Measurements from ENCODE around the gene ANKRD16.
"Not testable (repeated sequence)": the region's sequence is repeated elsewhere in the genome, so short reads cannot be mapped to it uniquely, and the experiment has no call there.

ANKRD16 gene

GRCh38 chr10:5902511-5903274 is 13.0 kb upstream of the ANKRD16 start:
- no peak for DNase-seq

DNA sequence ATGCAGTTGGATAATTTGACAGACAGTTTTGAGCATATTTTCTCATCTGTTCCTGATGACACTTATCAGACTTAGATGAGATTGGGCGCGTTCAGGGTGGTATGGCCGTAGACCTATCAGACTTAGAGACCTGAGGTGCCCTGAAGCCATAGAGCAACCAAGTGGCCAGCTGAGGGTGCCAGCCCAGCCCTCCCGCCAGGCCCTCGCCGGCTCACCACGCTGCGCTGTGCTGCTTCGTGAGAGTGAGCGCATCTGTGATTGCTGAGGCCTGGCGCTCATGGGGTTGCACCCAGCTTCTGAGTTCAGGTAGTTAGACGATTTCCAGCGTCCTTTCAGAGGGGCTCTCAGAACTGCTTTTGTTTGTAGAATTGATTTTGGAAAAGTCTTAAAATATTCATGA is 10.6 kb upstream of the ANKRD16 start:
- DNase-seq = no peak

DNA sequence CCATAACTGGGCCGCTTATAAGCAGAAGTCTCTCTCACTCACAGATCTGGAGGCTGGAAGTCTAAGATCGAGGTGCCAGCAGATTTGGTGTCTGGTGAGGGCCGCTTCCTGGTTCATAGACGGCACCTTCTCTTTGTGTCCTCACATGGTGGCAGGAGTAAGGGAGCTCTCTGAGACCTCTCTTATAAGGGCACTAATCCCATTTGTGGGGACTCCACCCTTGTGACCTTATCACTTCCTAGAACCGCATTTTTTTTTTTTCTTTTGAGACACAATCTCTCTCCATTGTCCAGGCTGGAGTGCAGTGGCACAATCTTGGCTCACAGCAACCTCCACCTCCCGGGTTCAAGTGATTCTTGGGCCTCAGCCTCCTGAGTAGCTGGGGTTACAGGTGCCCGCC is 8.5 kb upstream of the ANKRD16 start:
- no peak for DNase-seq

GRCh38 chr10:5897504-5897903 is 7.8 kb upstream of the ANKRD16 start:
- DNase-seq = no peak

DNA sequence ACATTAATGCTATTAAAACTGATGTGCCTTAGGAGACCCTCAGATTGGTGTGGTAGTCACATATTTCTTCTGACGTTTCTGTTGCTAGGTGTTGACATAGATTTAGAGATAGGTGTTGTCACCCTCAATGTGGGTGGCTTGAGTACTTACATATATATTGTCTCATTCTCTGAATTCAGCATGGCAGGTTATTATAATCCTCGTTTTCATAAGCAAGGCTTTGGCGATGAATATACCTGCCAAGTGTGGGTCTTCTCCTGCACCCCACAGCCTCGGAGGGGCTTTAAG is 7.3 kb upstream of the ANKRD16 start:
- no peak for DNase-seq

DNA sequence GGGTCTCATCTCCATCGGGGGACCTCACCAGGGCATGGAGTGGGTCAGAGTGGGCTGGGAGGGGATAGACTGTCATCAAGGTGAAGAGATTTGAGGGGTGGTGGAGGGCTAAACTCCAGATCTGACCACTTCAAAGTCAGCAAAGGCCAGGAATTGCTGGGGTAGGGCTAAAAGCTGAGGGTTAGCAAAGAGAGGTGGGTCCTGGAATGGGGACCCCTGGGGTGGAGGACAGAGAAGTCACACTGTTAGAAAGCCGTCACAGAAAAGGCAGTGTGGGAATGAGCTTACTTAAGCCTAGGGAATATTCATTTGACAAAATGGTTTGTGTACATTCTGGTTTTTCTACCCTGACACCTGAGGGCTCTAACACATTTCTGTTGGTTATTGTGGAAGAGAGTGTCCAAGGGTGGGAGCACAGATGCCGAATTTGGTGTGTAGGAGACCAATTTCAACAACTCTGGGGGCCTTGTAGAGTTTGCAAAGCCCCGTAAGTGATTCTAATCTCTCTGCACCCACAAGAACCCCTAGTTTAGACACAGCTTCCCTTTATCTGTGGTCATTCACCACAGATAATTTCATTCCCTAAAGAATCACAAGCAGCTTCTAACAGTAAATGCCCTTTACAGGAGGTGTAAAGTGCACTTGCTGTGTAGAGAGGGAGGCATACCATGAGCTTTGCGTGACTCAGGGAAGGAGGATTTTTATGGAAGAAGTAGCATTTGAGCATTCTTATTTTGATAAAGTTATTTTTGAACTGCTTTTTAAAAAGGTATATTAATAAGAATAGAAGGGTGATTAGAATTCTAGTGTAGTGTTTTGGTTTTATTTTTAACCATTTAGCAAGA is 6.7 kb upstream of the ANKRD16 start:
- no peak for DNase-seq

- no peak for DNase-seq
Measured at GRCh38 chr10:5895804-5896203, 6.1 kb upstream of the ANKRD16 start.

DNA sequence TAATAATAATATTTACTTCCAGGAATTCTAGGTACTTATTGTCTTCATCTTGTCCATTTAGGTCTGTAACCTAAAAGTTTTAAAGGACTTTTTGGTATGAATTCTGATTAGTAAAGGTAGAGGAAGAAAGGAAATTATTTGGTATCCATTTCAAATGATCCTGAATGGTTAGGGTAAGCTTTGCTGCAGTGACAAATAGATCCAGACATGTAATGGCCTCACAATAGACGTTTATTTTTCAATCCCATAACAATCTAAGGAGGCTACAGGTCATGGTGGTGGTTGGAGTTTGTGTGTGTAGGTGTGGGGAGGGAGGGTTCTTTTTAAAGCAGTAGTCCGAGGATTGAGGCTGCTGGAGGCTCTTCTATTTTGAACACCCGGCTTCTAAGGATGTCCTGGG is 5.7 kb upstream of the ANKRD16 start:
- DNase-seq = no peak

GRCh38 chr10:5894873-5895272 is 5.2 kb upstream of the ANKRD16 start:
- DNase-seq = no peak

GRCh38 chr10:5894403-5894802 is 4.7 kb upstream of the ANKRD16 start:
- no peak for DNase-seq

- DNase-seq = no peak
Measured at GRCh38 chr10:5893321-5893720, 3.6 kb upstream of the ANKRD16 start.

GRCh38 chr10:5892007-5892406 is 2.3 kb upstream of the ANKRD16 start:
- DNase-seq = no peak

GRCh38 chr10:5891009-5891408 is 1.3 kb upstream of the ANKRD16 start:
- no peak for DNase-seq

GRCh38 chr10:5890452-5890915 is 791 bp upstream of the ANKRD16 start:
- DNase-seq = peak; percentile 6

GRCh38 chr10:5888843-5889623 is 660 bp downstream of the ANKRD16 start:
- peak; percentile 32 for DNase-seq

- no peak for DNase-seq
Measured at GRCh38 chr10:5888351-5888750, 1.3 kb downstream of the ANKRD16 start.

- DNase-seq = no peak
Measured at GRCh38 chr10:5887641-5888040, 2.1 kb downstream of the ANKRD16 start.

GRCh38 chr10:5887029-5887428 is 2.7 kb downstream of the ANKRD16 start:
- no peak for DNase-seq

DNA sequence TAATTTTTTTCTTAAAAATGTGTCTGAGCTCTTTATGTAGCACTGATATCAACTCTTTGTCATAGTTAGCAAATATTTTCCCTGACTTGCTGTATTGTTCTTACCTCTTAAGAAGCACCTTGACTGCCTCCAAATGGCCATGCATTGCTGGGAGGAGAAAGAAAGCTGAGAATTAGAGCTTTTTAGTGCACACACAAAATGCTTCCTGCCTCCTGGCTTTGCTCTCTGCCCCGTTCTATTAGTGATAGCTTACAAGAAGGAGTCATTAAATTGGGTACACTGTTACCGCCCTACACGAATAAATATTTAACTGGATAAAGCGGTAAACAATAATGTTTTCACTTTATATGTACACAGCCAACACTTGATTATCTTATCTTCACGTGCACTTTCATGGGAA is 4.1 kb downstream of the ANKRD16 start:
- DNase-seq = no peak

DNA sequence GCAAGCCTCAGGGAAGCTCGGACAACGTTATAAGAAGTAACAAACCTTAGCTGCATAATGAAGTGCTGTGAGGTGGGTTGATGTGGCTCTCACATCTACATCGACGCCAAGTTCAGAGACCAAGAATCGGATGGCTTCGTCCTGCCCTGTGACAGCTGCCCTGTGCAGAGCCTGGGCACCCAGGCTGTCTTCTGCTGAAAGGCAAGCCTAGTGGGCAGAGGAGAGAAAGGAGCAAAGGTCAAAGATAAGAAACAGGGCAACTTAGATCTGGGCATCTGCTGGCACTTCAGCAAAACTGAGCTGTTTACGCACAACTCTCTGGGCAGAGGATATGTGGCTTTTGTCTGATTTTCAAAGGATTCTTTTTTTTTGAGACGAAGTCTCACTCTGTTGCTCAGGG is 6.7 kb downstream of the ANKRD16 start:
- no peak for DNase-seq

DNA sequence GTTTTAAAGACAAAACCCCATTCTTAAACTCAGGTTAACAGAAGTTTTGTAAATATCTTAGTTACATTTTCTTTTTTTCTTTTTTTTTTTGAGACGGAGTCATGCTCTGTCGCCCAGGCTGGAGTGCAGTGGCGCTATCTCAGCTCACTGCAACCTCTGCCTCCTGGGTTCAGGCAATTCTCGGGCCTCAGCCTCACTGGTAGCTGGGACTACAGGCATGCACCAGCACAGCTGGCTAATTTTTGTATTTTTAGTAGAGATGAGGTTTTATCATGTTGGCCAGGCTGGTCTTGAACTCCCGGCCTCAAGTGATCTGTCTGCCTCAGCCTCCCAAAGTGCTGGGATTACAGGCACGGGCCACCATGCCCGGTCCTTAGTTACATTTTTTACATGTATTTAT is 12.7 kb downstream of the ANKRD16 start:
- not testable (repeated sequence) for DNase-seq

- no peak for DNase-seq
Measured at GRCh38 chr10:5876181-5876768, 13.4 kb downstream of the ANKRD16 start.

GRCh38 chr10:5873515-5873995 is 16.1 kb downstream of the ANKRD16 start:
- peak; percentile 60 for DNase-seq
